GM18909 (cell line): Measurements from ENCODE around the gene SENP1.

Experiments
- ATAC-seq: cut with Tn5 transposase; IDR thresholded peaks from one replicate; pipeline ENCODE4 v1.9.1; 2021; ENCODE audit warnings: mild to moderate bottlenecking; ENCODE audit not compliant: unreplicated experiment, poor library complexity

Gene SENP1

DNA sequence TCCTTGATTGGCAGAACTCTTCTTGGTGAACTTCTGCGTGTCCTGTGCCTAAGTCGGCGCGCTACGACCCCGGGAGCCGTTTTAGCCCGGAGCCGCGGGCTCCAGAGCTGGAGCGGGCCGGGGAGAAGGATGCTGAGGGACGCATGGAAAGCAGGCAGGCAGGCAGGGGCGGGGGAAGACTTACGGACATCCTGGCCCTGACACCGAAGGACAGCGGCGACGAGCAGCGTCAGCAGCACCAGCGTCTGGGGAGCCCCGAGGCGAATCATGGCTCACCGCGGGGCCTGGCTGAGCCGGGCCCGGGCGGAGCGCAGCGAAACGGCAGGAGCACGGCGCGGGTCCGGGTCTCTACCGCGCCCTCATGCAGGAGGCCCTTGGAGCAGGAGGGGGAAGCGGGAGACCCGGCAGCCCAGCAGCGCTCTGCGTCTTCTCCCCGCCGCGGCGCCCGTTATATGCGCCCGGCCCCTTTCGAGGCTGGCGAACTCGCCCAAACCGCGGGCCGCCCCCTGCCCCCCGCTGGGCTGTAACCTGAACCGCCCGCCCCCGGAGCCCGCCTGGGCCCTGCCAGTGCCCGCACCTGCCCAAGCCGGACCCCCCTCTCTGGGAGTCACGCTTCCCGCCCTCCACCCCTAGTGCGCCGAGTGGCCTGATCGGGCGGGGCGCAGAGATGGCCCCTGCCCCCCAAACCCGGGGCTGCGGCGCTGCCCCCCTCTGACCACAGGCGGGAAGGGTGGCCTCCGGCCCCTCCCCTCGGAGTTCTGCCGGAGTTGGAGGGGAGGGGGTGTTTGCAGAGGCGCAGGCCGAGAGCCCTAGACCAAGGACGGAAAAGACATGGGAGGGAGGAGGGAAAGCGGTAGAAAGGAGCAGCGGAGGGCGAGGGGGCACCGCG is 101.6 kb downstream of the SENP1 start, which contains the start of gene COL2A1:
COL2A1 (minus strand) TSS at position 424 of the 889 bp plus-strand sequence; CDS start at position 269, 155 bp downstream.
- no peak for ATAC-seq

DNA sequence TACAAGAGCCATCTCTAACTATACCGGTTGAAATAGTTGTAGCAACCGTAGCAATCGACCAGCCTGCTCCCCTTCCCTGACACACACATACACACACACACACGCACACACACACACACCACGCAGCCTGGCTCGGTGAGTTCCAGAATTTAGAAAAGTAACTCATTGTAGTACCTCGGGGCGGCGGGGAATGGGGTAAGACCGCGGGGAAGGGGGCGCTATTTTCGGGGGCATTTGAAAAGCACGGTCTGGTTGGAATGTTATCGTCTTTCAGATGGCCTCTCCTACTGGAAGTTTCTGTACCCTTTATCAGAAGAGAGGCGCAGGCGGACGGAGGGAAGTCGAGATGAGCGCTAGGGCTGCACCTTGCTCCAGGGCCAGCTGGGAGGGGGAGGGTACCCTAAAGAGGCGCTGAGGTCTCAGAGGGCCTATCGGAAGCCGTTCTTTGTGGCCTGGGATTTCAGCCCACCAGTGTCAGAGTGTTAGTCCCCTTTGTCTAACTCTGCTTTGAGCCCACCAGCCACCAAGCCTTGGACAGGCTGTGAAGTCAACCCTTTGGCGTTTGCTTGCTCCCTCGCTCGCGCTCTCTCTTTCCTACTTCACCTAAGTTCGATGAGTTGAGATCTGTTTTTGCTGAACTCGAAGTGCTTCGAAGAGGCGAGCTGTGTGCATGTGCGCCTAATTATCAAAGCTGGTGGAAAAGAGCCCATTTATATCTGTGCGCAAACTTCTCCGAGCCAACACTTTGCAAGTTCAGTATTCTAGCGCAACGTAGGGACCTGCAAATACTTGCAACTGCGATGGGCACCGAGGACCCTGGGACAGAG is 102.4 kb downstream of the SENP1 start:
- no peak for ATAC-seq

DNA sequence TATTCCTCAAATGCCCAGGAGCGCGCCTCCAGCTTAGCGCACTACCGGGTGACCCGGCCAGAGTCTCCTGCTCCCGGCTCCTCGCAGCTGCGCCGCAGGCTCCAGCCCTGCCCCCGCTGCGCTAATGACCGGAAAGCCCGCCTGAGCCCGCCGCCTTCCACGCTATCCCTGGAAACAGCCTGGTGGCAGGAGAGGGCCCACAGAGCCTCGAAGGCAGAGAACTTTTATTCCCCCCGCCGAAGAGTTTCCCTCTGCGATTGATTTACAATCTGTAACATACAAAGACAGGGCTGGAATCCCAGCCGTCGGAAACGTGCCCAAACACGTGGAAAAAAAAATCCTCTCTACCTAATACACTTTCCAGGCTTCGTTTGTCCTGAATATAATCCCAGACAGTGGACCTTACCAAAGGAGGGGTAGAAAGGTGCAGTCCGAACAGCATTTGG is 103.1 kb downstream of the SENP1 start:
- ATAC-seq = no peak

DNA sequence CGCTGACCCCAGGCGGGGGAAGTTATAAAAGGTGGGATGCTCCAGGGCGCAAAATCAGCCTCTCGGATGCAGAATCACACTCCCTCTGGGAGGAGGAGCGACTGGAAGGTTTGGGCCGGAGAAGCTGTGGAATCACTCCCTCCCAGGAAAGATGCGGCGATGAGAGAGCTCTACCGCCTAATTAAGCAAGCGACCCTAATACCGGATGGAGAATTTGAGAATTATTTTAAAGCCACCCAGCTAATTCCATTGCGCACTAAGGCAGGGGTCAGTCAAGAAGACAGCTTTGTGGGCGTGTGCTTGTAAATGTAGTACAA is 103.5 kb downstream of the SENP1 start:
- no peak for ATAC-seq

DNA sequence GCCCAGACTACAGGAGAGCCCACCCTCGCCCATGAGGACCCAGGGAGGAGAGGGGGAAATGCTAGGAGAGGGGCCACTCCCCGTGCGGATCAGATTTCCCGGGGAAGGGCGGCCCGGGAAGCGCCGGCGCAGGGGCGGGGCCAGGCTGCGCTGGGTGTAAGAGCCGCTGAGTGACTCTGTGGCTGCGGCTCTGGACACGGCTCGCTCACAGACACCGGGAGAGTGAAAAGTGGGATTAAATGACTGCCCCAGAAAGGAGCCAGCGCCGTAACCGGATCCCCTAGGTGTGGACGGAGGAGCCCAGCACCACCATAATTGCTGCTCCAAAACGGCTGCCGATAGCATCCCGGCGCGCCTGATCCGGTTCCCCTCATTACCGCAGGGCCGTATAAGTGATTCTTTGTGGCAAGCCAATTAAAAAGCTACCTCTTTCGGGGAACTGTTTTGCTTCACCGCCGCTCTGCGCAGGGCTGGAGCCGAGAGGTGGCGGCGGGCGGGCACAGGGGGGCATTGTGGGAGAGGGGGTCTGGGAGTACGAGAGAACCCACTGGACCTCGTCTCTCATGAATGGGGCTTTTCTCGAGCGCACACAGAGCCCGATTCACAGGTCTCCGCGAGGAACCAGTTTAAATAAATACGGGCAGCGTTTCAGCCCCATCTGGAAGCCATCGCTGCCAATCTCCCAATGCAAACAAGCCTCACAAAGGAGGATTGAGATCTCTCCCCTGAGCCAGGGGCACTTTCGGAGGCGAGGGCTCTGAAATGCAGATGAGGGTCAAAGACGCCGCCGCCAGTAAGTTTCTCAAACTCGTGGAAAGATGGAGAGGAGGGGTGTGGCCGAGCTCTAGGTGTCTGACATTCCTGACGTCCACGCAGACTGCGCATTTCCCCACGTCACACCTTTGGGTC is 104.1 kb downstream of the SENP1 start:
- no peak for ATAC-seq

DNA sequence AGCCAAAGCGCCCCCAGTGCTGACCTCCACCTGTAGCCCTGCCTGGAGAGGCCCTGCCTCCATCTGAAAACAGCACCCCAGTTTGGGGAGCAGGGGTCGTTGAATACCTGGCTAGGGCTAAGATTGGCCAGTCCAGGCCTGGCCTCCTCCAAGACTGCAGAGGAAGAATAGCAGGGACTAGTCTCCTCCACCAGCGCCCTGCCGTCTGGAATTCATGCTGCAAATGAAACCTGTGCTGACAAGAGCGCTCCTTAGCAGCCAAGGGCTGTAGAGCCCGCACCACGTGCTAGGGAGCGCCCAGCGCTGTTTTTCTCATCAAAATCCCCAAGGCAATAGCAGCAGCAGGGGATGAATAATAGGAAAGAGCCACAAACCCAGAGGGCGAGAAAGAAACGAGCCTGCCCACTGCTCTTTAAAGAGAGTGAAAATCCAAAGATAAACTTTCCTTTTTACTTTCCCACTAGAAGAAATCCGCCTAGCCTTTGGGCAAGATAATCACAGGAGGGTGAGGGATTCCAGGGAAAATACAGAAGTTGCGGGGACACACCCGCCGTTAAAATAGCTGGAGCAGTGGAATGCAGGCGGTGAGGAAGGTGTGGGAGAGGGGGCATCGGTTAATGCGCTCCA is 104.9 kb downstream of the SENP1 start:
- ATAC-seq = no peak

DNA sequence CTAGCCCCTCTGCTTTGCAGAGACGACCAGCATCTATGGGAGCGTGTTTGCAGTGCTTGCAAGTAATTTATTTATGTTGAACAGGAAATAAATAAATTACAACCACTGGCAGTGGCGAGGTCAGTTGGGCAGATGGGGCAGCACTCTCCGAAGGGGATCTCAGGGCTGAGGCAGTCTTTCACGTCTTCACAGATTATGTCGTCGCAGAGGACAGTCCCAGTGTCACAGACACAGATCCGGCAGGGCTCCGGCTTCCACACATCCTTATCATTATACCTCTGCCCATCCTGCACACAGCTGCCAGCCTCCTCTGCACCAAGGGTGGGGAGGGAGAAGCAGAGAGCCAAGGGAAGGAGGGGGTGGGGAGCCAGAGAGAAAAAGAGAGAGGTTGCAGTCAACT is 106.1 kb downstream of the SENP1 start:
- ATAC-seq = no peak

DNA sequence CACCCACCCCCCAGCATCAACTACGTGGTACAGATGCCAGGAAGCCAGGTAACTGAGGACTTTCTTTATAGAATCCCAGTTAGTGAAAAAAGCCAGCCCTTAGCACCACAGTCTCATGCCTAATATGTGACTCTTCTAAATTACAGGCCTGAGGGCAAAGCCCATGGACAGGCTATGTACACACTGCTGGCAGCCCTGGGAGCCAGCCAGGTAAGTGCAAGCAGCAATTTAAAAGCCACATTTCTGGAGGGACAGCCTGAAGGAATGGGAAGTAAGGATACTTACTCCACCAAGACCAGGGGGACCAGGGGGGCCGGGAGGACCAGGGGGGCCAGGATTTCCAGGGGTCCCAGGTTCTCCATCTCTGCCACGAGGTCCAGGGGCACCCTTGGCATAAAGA is 108.6 kb downstream of the SENP1 start:
- ATAC-seq = no peak

DNA sequence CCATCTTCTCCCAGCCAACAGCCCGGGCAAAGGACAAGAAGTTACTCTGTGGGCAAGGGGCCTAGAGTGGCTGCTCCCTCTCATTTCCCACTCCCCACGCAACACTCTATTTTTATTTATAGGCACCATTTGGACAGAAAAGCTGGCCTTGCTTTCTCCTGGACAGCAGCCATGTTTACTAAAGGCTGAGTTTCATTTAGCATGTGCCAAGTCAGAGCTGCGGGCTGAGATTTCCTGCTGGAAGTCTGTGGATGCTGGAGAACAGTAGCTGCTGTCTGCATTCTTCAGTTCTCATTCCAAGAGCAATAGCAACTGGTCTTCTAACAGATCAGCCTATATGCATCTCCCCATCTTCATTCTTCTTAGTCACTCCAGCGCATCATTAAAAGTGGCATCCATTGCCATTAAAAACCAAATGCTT is 109.9 kb downstream of the SENP1 start:
- no peak for ATAC-seq

DNA sequence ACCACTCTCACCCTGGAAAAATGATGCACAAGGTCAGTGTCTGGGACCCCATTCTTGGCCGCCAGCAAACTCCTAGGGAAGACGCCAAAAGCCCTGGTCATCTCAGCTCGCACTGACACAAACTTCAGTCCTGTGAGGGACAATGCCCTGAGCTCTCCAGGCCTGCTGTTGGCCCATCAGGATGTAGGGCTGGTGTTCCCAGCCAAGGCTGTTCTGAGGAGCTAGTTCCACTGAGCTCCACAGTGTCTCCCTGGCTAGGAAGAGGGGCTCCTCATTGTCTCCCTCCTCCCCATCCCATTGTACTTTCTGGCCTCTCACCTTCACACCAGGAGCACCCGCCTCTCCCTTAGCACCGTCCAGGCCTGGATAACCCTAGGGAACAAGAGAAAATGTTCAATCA is 112.4 kb downstream of the SENP1 start:
- ATAC-seq = no peak
